CD4-positive, alpha-beta T cell treated with Interleukin-6 for 4 hours (primary cell): ENCODE measurements around the gene C6orf118.

ENCODE experiments used
- DNase-seq: peaks from one replicate; pipeline ENCODE4 v3.0.0-alpha.2; 2020; ENCODE audit warnings: mixed read lengths

C6orf118 gene

DNA sequence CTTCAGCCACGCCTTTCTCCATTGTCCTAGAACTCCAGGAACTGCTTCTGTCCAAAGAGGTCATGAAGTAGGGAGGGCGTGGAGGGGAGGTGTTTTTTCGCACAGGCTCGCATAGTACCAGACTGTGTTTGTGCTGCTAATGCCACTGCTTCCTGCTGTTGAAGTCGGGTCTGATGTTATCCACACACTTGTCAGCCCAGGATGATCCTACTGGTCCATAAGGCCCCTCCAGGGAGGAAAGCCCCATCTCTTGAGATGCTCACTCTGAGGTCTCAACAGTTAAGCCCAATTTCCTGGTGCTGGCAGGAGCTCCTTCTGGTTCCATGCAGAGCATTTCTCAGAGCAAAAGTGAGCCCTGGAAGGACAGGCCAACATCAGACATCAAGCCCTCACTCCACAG is 65.6 kb downstream of the C6orf118 start:
- no peak for DNase-seq

DNA sequence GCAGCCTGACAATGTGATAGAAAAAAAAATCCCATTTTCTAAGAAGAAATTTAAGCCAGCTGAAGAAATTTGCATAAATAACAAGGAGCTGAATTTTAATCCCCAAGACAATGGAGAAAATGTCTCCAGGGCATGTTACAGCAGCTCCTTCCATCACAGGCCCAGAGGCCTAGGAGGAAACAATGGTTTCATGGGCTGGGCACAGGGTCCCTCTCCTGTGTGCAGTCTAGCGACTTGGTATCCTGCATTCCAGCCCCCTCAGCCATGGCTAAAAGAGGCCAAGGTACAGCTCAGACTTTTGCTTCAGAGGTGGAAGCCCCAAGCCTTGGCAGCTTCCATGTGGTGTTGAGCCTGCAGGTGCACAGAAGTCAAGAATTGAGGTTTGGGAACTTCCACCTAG is 73.1 kb downstream of the C6orf118 start:
- DNase-seq, result no peak

- DNase-seq, result no peak
Observed at GRCh38 chr6:165232731-165233488, 76.5 kb downstream of the C6orf118 start.

DNA sequence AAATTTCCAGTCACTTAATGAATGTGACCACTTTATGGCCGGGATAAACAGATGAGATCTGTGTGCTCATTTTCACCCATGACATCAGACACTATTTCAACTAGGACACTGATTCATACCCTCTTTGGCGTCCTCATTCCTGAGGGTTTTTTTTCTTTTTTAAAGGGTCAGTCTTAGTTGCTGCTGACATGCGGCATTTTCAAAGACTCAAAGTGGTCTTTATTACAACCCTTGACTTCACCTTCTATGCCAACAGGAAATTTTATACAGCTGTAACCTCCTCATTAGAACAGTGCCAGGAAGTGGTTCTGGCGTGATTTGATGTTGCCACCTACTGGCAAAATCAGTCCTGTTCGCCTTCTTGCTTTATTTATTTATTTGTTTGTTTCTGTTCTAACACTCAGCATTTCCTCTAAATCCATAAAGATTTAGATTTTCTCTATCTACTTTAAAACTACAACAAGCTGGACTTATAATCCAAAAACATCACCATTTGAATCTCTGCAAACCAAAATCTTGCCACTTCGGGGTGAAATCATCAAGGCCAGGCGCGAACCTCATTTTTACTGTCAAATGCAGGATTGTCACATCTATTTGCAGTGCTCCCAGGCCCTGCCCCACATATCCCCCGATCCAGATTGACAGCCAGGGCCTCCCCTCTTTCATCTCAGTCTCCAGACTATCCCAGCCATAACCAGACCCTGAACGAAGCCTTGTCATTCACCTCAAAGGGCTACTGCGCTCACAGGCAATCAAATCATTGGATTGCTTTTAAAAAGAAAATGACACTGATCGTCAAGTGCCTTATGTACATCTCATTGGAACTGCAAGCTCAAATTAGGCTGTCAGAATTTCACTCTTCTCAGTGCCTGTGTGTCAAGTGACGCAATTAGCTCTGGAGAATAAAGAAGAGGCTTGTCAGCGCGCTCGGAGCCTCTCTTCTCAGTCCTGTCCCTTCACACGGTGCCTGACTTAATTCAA is 77.5 kb downstream of the C6orf118 start:
- DNase-seq, result no peak

DNA sequence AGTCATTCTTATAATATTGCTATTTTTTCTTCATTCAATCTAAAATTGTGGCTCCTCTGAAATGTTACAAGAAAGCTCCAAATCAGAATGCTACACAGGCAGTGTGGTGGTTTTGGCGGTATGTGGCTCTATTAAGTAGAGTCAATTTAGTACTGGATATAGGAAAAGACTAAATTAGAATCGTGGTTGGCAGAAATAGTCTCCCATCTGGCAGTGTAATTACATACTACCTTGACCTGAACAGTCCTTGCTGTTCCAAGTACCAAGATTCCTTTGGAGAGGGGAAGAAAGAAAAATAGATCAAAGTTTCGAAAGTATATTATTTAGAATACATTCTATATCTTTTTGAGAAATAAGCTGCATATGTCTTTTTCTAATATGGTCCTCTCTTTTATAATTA is 78.2 kb downstream of the C6orf118 start:
- no peak for DNase-seq
